ENCODE measurements around the gene GYS1. TPM values are rescaled to one million over a fixed set of nuclear protein-coding genes. Genes with fewer than 3 reads are reported as not detected.
A peak's percentile ranks its signal among the peaks of the same experiment; 100 is the strongest.

The GYS1 gene
- polyA plus RNA-seq, 6 donors from 2014 or later: 16.0 to 24.1 (median 20.5) TPM

GRCh38 chr19:48963371-48964204, 29.5 kb downstream of the GYS1 start:
- H3K27me3 Mint-ChIP-seq: no peaks in the 10 kb centered on the region
- DNase-seq (no peak), ATAC-seq (ENCODE audit: low read depth in 2 of 2) (no peak)
- peaks cover 5 to 11% of the 10 kb centered on the region in 2 donors for H3K36me3 Mint-ChIP-seq
- H3K27ac Mint-ChIP-seq: peak overlapping the region; percentile 95 to 99 (median 96)
- peaks cover 64 to 74% (median 66%) of the 10 kb centered on the region in 3 donors for H3K4me1 Mint-ChIP-seq
- peaks cover 0 to 2% (median 0%) of the 10 kb centered on the region in 7 donors for H3K9me3 Mint-ChIP-seq
- peak overlapping the region; percentile 84 to 99 (median 98) for H3K4me3 Mint-ChIP-seq

- no peaks in the 10 kb centered on the region for H3K27me3 Mint-ChIP-seq
- peaks cover 0 to 2% (median 0%) of the 10 kb centered on the region in 7 donors for H3K9me3 Mint-ChIP-seq
- peak overlapping the region; percentile 61 to 97 (median 96) for H3K27ac Mint-ChIP-seq
- no peak for ATAC-seq (ENCODE audit: low read depth in 2 of 2)
- H3K4me1 Mint-ChIP-seq: peaks cover 62 to 71% (median 66%) of the 10 kb centered on the region in 3 donors
- no peak for DNase-seq
- peak overlapping the region; percentile 56 to 99 (median 96) for H3K4me3 Mint-ChIP-seq
- peaks cover 5 to 7% of the 10 kb centered on the region in 2 donors for H3K36me3 Mint-ChIP-seq
Measured at GRCh38 chr19:48962849-48963165, 30.3 kb downstream of the GYS1 start.

- peak; percentile 19 to 32 for ATAC-seq (ENCODE audit: low read depth in 2 of 2)
- Mint-ChIP-seq H3K27ac (peak overlapping the region; percentile 61 to 97 (median 96)), H3K27me3 (no peaks in the 10 kb centered on the region), H3K4me1 (peaks cover 62 to 70% (median 68%) of the 10 kb centered on the region in 3 donors), H3K36me3 (peaks cover 5 to 7% of the 10 kb centered on the region in 2 donors), H3K4me3 (peak overlapping the region; percentile 56 to 99 (median 92)), H3K9me3 (peaks cover 0 to 2% (median 0%) of the 10 kb centered on the region in 7 donors)
- DNase-seq: peak; percentile 56
Measured at GRCh38 chr19:48962029-48962848, 30.9 kb downstream of the GYS1 start.

- Mint-ChIP-seq H3K27me3 (no peaks in the 10 kb centered on the region), H3K36me3 (peaks cover 5 to 12% of the 10 kb centered on the region in 2 donors), H3K4me1 (peaks cover 65 to 73% (median 68%) of the 10 kb centered on the region in 3 donors)
Measured at GRCh38 chr19:48961673-48962028, 31.5 kb downstream of the GYS1 start.

GRCh38 chr19:48961051-48961649, 32.0 kb downstream of the GYS1 start:
- Mint-ChIP-seq H3K27me3 (no peaks in the 10 kb centered on the region), H3K4me1 (peaks cover 63 to 71% (median 66%) of the 10 kb centered on the region in 3 donors), H3K9me3 (no peaks in the 10 kb centered on the region), H3K27ac (peak overlapping the region in 3 of 6 donors; percentile 15 to 96 (median 83)), H3K36me3 (peaks cover under 1 to 8% of the 10 kb centered on the region in 2 donors), H3K4me3 (peak overlapping the region in 6 of 8 donors; percentile 21 to 74 (median 40))
- no peak for DNase-seq
- no peak for ATAC-seq (ENCODE audit: low read depth in 2 of 2)

More at GRCh38 chr19:48961673-48962028, 31.5 kb downstream of the GYS1 start:
- H3K9me3 Mint-ChIP-seq: peaks cover 0 to 2% (median 0%) of the 10 kb centered on the region in 7 donors
- peak overlapping the region in 6 of 8 donors; percentile 71 to 99 (median 92) for H3K4me3 Mint-ChIP-seq
- ATAC-seq (ENCODE audit: low read depth in 2 of 2): no peak
- peak overlapping the region in 5 of 6 donors; percentile 81 to 97 (median 95) for H3K27ac Mint-ChIP-seq
- DNase-seq: no peak

GRCh38 chr19:48959341-48960239, 33.5 kb downstream of the GYS1 start:
- Mint-ChIP-seq H3K4me3 (no peak overlapping the region), H3K9me3 (no peaks in the 10 kb centered on the region), H3K27ac (peak overlapping the region in 1 of 6 donors; percentile 60), H3K36me3 (peaks cover 0 to 7% of the 10 kb centered on the region in 2 donors), H3K4me1 (peaks cover 57 to 68% (median 65%) of the 10 kb centered on the region in 3 donors), H3K27me3 (no peaks in the 10 kb centered on the region)
- ATAC-seq (ENCODE audit: low read depth in 2 of 2): no peak
- DNase-seq: no peak

- Mint-ChIP-seq H3K36me3 (peaks cover 0 to 7% of the 10 kb centered on the region in 2 donors), H3K4me1 (peaks cover 45 to 55% (median 53%) of the 10 kb centered on the region in 3 donors), H3K27ac (no peak overlapping the region), H3K4me3 (peak overlapping the region in 2 of 8 donors; percentile 61 to 76), H3K9me3 (no peaks in the 10 kb centered on the region), H3K27me3 (no peaks in the 10 kb centered on the region)
- DNase-seq (no peak), ATAC-seq (ENCODE audit: low read depth in 2 of 2) (no peak)
Measured at GRCh38 chr19:48958006-48958405, 35.1 kb downstream of the GYS1 start.

GRCh38 chr19:48955308-48955958, 37.7 kb downstream of the GYS1 start:
- peaks cover 23 to 35% (median 32%) of the 10 kb centered on the region in 3 donors for H3K4me1 Mint-ChIP-seq
- H3K36me3 Mint-ChIP-seq: peaks cover 0 to 7% of the 10 kb centered on the region in 2 donors
- H3K27ac Mint-ChIP-seq: peak overlapping the region in 5 of 6 donors; percentile 47 to 90 (median 87)
- no peaks in the 10 kb centered on the region for H3K27me3 Mint-ChIP-seq
- DNase-seq (no peak), ATAC-seq (ENCODE audit: low read depth in 2 of 2) (no peak)
- peak overlapping the region; percentile 86 to 95 (median 92) for H3K4me3 Mint-ChIP-seq
- no peaks in the 10 kb centered on the region for H3K9me3 Mint-ChIP-seq

GRCh38 chr19:48954595-48955307, 38.4 kb downstream of the GYS1 start, which contains the start of gene BAX:
BAX (plus strand) TSS chr19:48954875; CDS start chr19:48954929, 54 bp downstream.
- peak within 1 kb of the TSS; percentile 81 to 95 (median 90) for H3K27ac Mint-ChIP-seq
- H3K4me3 Mint-ChIP-seq: peak within 1 kb of the TSS; percentile 87 to 95 (median 93)
- H3K27me3 Mint-ChIP-seq: no peaks in the 10 kb centered on the region
- DNase-seq: peak; percentile 77
- ATAC-seq (ENCODE audit: low read depth in 2 of 2): peak; percentile 92 to 94
- peaks cover 23 to 35% (median 32%) of the 10 kb centered on the region in 3 donors for H3K4me1 Mint-ChIP-seq
- H3K36me3 Mint-ChIP-seq: peaks cover 0 to 7% of the 10 kb centered on the region in 2 donors
- H3K9me3 Mint-ChIP-seq: no peaks in the 10 kb centered on the region

GRCh38 chr19:48953990-48954594, 39.0 kb downstream of the GYS1 start:
- Mint-ChIP-seq H3K4me3 (peak overlapping the region; percentile 87 to 95 (median 93)), H3K36me3 (peaks cover 0 to 7% of the 10 kb centered on the region in 2 donors), H3K27ac (peak overlapping the region; percentile 81 to 95 (median 90)), H3K4me1 (peaks cover 23 to 35% (median 30%) of the 10 kb centered on the region in 3 donors), H3K9me3 (no peaks in the 10 kb centered on the region), H3K27me3 (no peaks in the 10 kb centered on the region)
- no peak for DNase-seq
- ATAC-seq (ENCODE audit: low read depth in 2 of 2): no peak

- Mint-ChIP-seq H3K4me3 (peak overlapping the region in 7 of 8 donors; percentile 0 to 95 (median 47)), H3K4me1 (peaks cover 19 to 30% (median 29%) of the 10 kb centered on the region in 3 donors), H3K27me3 (no peaks in the 10 kb centered on the region), H3K36me3 (peaks cover 0 to 7% of the 10 kb centered on the region in 2 donors), H3K27ac (peak overlapping the region in 1 of 6 donors; percentile 71), H3K9me3 (peaks cover 0 to 6% (median 3%) of the 10 kb centered on the region in 7 donors)
- no peak for DNase-seq
- no peak for ATAC-seq (ENCODE audit: low read depth in 2 of 2)
Measured at GRCh38 chr19:48953141-48953540, 40.0 kb downstream of the GYS1 start.

All from naive B cell (primary cell).